GM10266 (cell line): ENCODE measurements around the gene MTX2.
A peak's percentile ranks its signal among the peaks of the same experiment; 100 is the strongest.

ENCODE experiments used
- DNase-seq: peaks from one replicate; pipeline ENCODE4 v3.0.0; 2012; ENCODE audit errors: extremely low spot score
- CTCF ChIP-seq: IDR thresholded peaks from 2 replicates; pipeline ENCODE4 v1.5.1; 2012; ENCODE audit warnings: mild to moderate bottlenecking, low read depth; ENCODE audit not compliant: control insufficient read depth, insufficient read depth; ENCODE audit errors: missing control alignments

MTX2 gene

GRCh38 chr2:176385219-176385759 is 116.0 kb downstream of the MTX2 start:
- no peak for DNase-seq

GRCh38 chr2:176385838-176386237 is 116.6 kb downstream of the MTX2 start:
- TF ChIP-seq CTCF, result peak; percentile 6
- no peak for DNase-seq

More at GRCh38 chr2:176385219-176385759, 116.0 kb downstream of the MTX2 start:
- no peak for TF ChIP-seq CTCF
